HG02588 (cell line): ENCODE results near the gene PPP2R3A.

ENCODE experiments used
- ATAC-seq: cut with Tn5 transposase; IDR thresholded peaks from one replicate; pipeline ENCODE4 v1.9.1; 2021; ENCODE audit warnings: mild to moderate bottlenecking, moderate library complexity; ENCODE audit not compliant: unreplicated experiment

PPP2R3A gene

DNA sequence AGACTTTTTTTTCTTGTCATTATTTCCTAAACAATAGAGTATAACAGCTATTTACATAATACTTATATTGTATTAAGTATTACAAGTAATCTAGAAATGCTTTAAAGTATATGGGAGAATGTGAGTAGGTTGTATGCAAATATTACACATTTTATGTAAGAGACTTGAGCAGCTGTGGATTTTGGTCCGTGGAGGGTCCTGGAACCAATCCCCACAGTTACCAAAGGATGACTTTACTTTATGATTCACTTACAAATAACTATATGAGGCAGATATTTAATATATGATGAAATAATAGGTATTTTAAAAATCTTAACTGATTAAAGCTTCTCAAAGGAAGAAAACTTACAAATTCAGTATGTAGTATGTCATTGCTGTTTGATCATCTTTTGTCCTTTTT is 56.3 kb downstream of the PPP2R3A start:
- no peak for ATAC-seq

DNA sequence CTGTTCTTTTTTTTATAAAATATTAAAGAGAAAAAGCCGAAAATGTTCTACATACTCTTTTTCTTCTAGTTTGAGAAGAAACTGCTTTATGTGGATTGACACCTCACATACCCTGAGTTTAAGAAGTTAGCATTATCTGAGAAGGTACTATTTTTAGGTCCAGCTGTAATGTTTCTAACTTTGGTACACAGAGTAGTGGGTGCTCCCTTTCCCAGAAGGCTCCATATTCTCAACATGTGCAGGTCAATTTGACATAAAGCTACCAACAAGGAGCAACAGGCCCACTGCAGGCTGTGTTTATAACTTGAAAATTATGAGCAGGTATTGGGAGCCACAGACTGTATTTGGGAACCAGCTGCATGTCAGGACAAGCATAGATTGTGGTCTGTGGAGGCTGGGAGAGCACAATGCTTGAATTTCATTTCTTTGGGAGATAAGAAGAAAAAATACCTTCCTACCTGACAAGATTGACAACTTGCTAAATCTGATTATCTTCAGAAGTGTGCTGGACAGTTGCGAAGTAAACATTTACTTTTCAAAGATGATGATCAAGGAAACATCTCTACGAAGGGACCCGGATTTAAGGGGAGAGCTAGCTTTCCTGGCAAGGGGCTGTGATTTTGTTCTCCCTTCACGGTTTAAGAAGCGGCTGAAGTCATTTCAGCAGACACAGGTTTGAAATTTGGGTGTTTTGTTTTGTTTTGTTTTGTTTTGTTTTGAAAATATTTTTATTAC is 57.2 kb downstream of the PPP2R3A start:
- no peak for ATAC-seq

- ATAC-seq: no peak
Measured at GRCh38 chr3:136023264-136023978, 57.9 kb downstream of the PPP2R3A start.

DNA sequence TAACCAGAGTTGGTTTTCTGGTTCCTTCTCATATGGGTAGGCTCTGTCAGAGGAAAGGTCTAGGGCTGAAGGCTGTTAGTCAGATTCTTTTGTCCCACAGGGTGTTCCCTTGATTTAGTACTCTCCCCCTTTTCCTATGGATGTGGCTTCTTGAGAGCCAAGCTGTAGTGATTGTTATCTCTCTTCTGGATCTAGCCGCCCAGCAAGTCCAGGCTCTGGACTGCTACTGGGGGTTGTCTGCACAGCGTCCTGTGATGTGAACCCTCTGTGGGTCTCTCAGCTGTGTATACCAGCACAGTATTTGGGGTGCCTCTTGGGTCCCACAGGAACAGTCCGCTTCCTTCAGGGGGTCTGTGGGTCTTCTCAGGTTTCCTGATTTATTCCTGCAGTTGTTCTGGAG is 70.8 kb downstream of the PPP2R3A start:
- ATAC-seq: no peak

DNA sequence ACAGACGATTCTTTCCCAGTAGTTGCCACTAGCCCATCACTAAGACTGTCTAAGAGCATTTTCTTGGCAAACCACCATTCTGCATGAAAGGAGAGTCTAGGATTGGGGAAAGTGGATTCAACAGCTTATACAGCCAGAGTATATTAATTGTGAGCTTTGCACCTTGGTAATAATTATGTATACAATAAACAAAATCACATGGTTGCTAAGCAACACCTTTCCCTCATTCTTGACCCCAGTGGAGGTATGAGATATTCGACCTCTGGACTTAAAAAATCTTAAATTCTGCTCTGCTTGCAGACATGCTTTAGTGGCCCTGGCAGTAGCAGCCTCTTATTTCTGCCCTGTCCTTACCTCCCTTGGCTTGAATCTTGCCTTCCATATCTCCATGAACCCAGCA is 73.1 kb downstream of the PPP2R3A start:
- ATAC-seq: no peak

- no peak for ATAC-seq
Measured at GRCh38 chr3:136042608-136043221, 77.2 kb downstream of the PPP2R3A start.

DNA sequence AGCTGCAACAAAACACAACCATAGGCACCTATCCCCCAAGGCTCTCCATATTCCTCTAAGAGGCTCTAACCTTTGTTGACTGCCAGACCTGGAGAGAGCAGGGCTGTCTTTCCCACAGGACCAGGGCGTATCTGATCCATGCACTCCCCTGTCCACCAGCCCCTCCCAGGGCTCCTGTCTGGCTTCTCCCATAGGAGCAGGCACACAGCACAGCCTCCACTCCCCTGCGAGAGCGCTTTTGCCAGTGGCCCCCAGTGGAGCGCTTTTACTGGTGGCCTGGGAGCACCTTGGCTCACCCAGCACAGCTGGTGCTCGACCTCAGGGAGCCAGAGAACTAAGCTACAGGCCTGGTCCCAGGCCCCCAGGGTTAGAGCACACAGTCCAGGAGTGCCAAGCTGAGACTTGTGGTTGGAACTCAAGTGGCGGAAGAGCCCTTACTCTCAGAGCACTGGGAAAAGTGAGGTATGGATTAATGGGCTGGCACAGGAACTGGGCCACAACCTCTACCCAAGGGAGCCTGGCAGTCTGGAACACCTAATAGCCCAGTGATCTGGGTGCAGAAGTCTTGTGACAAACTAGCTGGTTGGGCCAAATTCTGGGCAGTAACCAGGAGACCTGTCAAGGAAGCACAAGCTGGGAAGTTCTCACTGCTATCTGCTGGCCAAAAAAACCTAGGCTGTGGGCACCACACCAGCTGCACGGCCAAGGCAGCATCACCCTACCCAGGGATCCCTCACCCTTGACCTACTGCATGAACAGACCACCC is 79.6 kb downstream of the PPP2R3A start:
- ATAC-seq: no peak

GRCh38 chr3:136048068-136048467 is 82.5 kb downstream of the PPP2R3A start:
- no peak for ATAC-seq

DNA sequence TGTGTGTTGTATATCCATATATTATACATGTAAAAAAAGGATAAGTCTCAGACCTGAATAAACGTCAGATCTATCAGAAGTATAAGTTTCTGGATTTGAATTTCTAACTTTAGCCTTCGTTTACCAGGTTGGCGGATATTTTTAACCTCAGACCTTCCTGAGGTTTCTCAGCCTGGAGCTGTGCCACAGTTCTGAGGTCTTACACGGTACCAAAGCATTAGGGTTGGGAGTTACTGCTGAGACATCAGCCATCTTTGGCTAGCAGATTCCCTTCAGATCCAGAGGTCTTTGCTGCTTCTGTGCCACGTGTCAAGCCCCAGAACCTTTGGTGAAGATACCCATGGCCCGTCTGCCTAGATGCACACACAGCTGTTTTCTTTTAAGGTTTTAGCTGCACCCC is 84.7 kb downstream of the PPP2R3A start:
- ATAC-seq: no peak

- ATAC-seq: no peak
Measured at GRCh38 chr3:136055491-136055890, 90.0 kb downstream of the PPP2R3A start.

GRCh38 chr3:136067211-136067610 is 101.7 kb downstream of the PPP2R3A start:
- ATAC-seq: no peak

DNA sequence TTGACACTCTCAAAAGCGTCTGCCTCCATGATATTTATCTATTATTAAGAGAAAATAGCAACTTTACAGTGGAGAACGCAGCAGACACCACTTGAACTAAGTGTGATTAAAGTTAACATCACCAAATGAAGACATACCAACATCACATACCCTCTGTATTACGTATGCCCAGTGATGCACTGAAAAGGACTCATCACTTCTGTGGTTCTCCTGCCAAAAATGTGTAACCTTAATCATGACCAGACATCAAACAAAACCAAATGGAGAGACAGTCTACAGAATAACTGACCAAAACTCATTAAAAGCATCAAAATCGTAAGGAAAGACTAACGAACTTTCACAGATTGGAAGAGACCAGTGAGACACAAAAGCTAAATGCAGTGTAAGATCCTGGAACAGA is 103.2 kb downstream of the PPP2R3A start:
- ATAC-seq: no peak

DNA sequence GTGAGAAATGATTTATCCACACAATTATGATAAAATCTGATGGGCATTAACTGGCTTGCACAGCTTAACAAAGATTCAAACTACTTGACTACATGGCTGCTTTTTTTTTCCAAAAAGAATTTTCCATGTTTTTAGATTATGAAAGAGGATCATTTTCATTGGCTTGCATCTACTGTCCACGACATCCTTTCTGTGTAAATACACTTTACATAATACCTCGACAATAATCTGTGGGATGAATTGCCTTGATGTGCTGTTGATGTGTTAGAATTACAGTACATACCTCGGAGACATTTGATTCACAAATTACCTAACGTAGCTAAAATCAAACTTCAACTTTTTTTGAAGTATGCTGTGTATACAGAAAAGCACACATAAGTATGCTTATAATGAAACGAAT is 104.4 kb downstream of the PPP2R3A start:
- ATAC-seq: no peak

GRCh38 chr3:136070334-136070733 is 104.8 kb downstream of the PPP2R3A start:
- ATAC-seq: no peak

GRCh38 chr3:136070953-136071949 is 105.7 kb downstream of the PPP2R3A start:
- ATAC-seq: no peak

- no peak for ATAC-seq
Measured at GRCh38 chr3:136074546-136075170, 109.1 kb downstream of the PPP2R3A start.

DNA sequence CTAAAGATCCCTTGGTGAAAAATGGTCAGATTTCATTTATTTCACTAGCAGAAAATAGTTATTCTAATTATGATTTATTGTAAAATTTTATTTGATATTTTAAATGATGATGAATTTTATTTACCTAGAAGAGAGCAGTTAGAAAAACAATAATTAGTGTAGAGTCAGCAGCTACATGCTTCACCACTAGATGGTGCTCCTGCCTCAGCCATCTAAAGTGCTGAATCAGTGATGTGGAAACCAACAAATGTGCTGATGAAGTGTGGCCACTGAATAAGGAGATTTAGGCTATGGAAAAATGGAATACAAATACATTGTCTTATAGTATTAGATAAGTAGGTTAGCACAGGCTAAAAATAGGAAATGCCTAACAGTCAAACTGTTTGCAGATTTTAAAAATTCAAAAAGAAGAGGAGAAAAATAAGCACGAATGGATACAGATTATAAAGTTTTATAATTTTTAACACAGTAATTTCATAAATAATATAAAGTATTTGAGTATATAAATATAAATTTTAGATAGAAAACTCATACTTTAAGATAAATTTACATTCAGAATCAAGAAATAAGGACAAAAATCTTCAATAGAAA is 109.8 kb downstream of the PPP2R3A start:
- no peak for ATAC-seq

DNA sequence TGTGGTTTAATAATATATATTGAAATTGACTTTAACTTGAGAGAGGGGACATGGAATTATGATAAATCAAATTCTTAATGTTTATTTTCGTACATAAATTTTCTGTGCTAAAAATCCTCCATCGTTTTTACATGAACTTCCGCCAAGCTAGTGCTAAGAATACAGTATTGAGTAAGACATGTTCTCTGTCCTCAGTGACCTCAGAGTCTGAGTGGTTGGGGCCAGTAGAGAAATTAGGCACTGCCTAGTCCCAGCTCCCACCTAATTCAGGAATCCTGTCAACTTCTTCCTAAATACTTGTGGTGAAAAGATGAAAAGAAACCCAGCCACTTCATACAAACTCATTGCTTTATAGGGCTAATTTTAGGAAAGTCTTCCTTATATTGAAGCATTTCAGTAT is 110.3 kb downstream of the PPP2R3A start:
- no peak for ATAC-seq
